Measurements from ENCODE around the gene NKX2-1.

Gene NKX2-1

GRCh38 chr14:36518031-36518585 lies 1.9 kb downstream of the NKX2-1 start:
- no peak for DNase-seq (ENCODE audit: low read depth, low spot score)

GRCh38 chr14:36517242-36518030 lies 2.6 kb downstream of the NKX2-1 start:
- no peak for DNase-seq (ENCODE audit: low read depth, low spot score)

GRCh38 chr14:36516719-36517241 lies 3.3 kb downstream of the NKX2-1 start:
- no peak for DNase-seq (ENCODE audit: low read depth, low spot score)

- no peak for DNase-seq (ENCODE audit: low read depth, low spot score)
Observed at GRCh38 chr14:36515896-36516718, 3.9 kb downstream of the NKX2-1 start.

GRCh38 chr14:36515105-36515593 lies 4.9 kb downstream of the NKX2-1 start:
- DNase-seq (ENCODE audit: low read depth, low spot score): peak; percentile 10

- DNase-seq (ENCODE audit: low read depth, low spot score): no peak
Observed at GRCh38 chr14:36514278-36515104, 5.5 kb downstream of the NKX2-1 start.

GRCh38 chr14:36513451-36514277 lies 6.4 kb downstream of the NKX2-1 start:
- DNase-seq (ENCODE audit: low read depth, low spot score): peak; percentile 80

- no peak for DNase-seq (ENCODE audit: low read depth, low spot score)
Observed at GRCh38 chr14:36513012-36513420, 7.0 kb downstream of the NKX2-1 start.

GRCh38 chr14:36512585-36513003 lies 7.4 kb downstream of the NKX2-1 start:
- DNase-seq (ENCODE audit: low read depth, low spot score): no peak

GRCh38 chr14:36511981-36512584 lies 7.9 kb downstream of the NKX2-1 start:
- DNase-seq (ENCODE audit: low read depth, low spot score): no peak

- no peak for DNase-seq (ENCODE audit: low read depth, low spot score)
Observed at GRCh38 chr14:36510874-36511273, 9.2 kb downstream of the NKX2-1 start.

GRCh38 chr14:36510078-36510799 lies 9.8 kb downstream of the NKX2-1 start:
- DNase-seq (ENCODE audit: low read depth, low spot score): peak; percentile 21

GRCh38 chr14:36509069-36509917 lies 10.7 kb downstream of the NKX2-1 start:
- DNase-seq (ENCODE audit: low read depth, low spot score): no peak

GRCh38 chr14:36508418-36509068 lies 11.5 kb downstream of the NKX2-1 start:
- DNase-seq (ENCODE audit: low read depth, low spot score): peak; percentile 17

GRCh38 chr14:36507847-36508417 lies 12.1 kb downstream of the NKX2-1 start:
- no peak for DNase-seq (ENCODE audit: low read depth, low spot score)

- DNase-seq (ENCODE audit: low read depth, low spot score): no peak
Observed at GRCh38 chr14:36506732-36507614, 13.1 kb downstream of the NKX2-1 start.
